Neural progenitor cell (in vitro differentiated cells): ENCODE measurements around the gene ACACA. TPM values are rescaled to one million over a fixed set of nuclear protein-coding genes. Genes with fewer than 3 reads are reported as not detected.
A peak's percentile ranks its signal among the peaks of the same experiment; 100 is the strongest.
"Not testable (repeated sequence)": the region's sequence is repeated elsewhere in the genome, so short reads cannot be mapped to it uniquely, and the experiment has no call there.

Experiments
- DNase-seq: peaks from one replicate; pipeline ENCODE4 v3.0.0-alpha.2; 2016; ENCODE audit warnings: low spot score
- H2AFZ ChIP-seq: fragments of 200-600 bp; sonication (generic); replicated peaks from 2 replicates; pipeline ENCODE4 v1.6.1; 2016; ENCODE audit warnings: antibody characterized with exemption
- H3F3A ChIP-seq: fragments of 200-600 bp; sonication (generic); 2 replicates; pipeline ENCODE4 v1.6.1; 2016; ENCODE audit warnings: antibody characterized with exemption, low read depth
- H3K27ac ChIP-seq: fragments of 200-600 bp; sonication (generic); 2 replicates; pipeline ENCODE4 v1.5.1; 2016; ENCODE audit warnings: mild to moderate bottlenecking
- H3K27me3 ChIP-seq: fragments of 200-600 bp; sonication (generic); 2 replicates; pipeline ENCODE4 v1.6.1; 2016; ENCODE audit warnings: mild to moderate bottlenecking, moderate library complexity
- H3K36me3 ChIP-seq: fragments of 200-600 bp; sonication (generic); 2 replicates; pipeline ENCODE4 v1.5.1; 2016
- H3K4me1 ChIP-seq: fragments of 200-600 bp; sonication (generic); 2 replicates; pipeline ENCODE4 v1.6.1; 2016; ENCODE audit warnings: mixed run types
- H3K4me2 ChIP-seq: fragments of 200-600 bp; sonication (generic); 2 replicates; pipeline ENCODE4 v1.6.1; 2016
- H3K4me3 ChIP-seq: fragments of 200-600 bp; sonication (generic); 2 replicates; pipeline ENCODE4 v1.5.1; 2016
- H3K79me2 ChIP-seq: fragments of 200-600 bp; sonication (generic); 2 replicates; pipeline ENCODE4 v1.6.1; 2016; ENCODE audit warnings: low read depth
- H3K9ac ChIP-seq: fragments of 200-600 bp; sonication (generic); 2 replicates; pipeline ENCODE4 v1.6.1; 2016
- H3K9me3 ChIP-seq: fragments of 200-600 bp; sonication (generic); 2 replicates; pipeline ENCODE4 v1.5.1; 2016; ENCODE audit warnings: low read depth
- H4K20me1 ChIP-seq: fragments of 200-600 bp; sonication (generic); 2 replicates; pipeline ENCODE4 v1.6.1; 2016; ENCODE audit warnings: low read depth
- H3K27ac Mint-ChIP-seq: 3 replicates; pipeline ENCODE4 v1.8.0; 2021; ENCODE audit warnings: mixed read lengths
- H3K27me3 Mint-ChIP-seq: 2 replicates; pipeline ENCODE4 v1.8.0; 2022; ENCODE audit warnings: low read depth, mild to moderate bottlenecking, inconsistent platforms, moderate library complexity, mixed read lengths; ENCODE audit not compliant: insufficient read depth
- H3K36me3 Mint-ChIP-seq: 3 replicates; pipeline ENCODE4 v1.8.0; 2021; ENCODE audit warnings: mixed read lengths
- H3K4me1 Mint-ChIP-seq: 3 replicates; pipeline ENCODE4 v1.8.0; 2021; ENCODE audit warnings: mixed read lengths
- H3K4me3 Mint-ChIP-seq: 3 replicates; pipeline ENCODE4 v1.8.0; 2021; ENCODE audit warnings: mild to moderate bottlenecking, moderate library complexity, mixed read lengths
- H3K9me3 Mint-ChIP-seq: 3 replicates; pipeline ENCODE4 v1.8.0; 2020; ENCODE audit warnings: mixed read lengths
- CTCF ChIP-seq: fragments of 200-600 bp; sonication (generic); IDR thresholded peaks from 2 replicates; pipeline ENCODE4 v1.5.1; 2017; ENCODE audit warnings: antibody characterized with exemption, mild to moderate bottlenecking
- EZH2 ChIP-seq: fragments of 200-600 bp; sonication (generic); IDR thresholded peaks from 2 replicates; pipeline ENCODE4 v1.6.1; 2017; ENCODE audit warnings: antibody characterized with exemption, mild to moderate bottlenecking, moderate library complexity
- EZH2phosphoT487 ChIP-seq: fragments of 200-600 bp; sonication (generic); IDR thresholded peaks from 2 replicates; pipeline ENCODE4 v1.6.1; 2017; ENCODE audit warnings: antibody characterized with exemption
- total RNA-seq: library from RNA; depleted of rRNA; stranded (reverse); fragments of >200 nt; gene quantifications from 2 replicates; pipeline ENCODE4 v1.2.3, GENCODE V29; 2015; ENCODE audit warnings: low replicate concordance

ACACA gene
- total RNA-seq, 1 donor from 2014 or later, result 88.6 TPM

GRCh38 chr17:37446027-37446426 lies 39.4 kb upstream of the ACACA start:
- peaks cover 31% of the 10 kb centered on the region for H3K4me1 ChIP-seq
- Mint-ChIP-seq H3K9me3 (no peaks in the 10 kb centered on the region), H3K4me3 (no peak overlapping the region), H3K36me3 (peaks cover 9% of the 10 kb centered on the region), H3K4me1 (peaks cover 32% of the 10 kb centered on the region), H3K27me3 (no peaks in the 10 kb centered on the region), H3K27ac (peak overlapping the region; percentile 80)
- no peak overlapping the region for H2AFZ ChIP-seq
- peak overlapping the region; percentile 57 for H3K27ac ChIP-seq
- peaks cover 42% of the 10 kb centered on the region for H3F3A ChIP-seq
- peak overlapping the region; percentile 24 for H3K4me2 ChIP-seq
- no peaks in the 10 kb centered on the region for H3K79me2 ChIP-seq
- DNase-seq, result peak; percentile 86
- H3K9me3 ChIP-seq, result no peaks in the 10 kb centered on the region
- peaks cover 10% of the 10 kb centered on the region for H4K20me1 ChIP-seq
- no peaks in the 10 kb centered on the region for H3K36me3 ChIP-seq
- no peaks in the 10 kb centered on the region for H3K27me3 ChIP-seq
- no peak overlapping the region for H3K9ac ChIP-seq
- no peak overlapping the region for H3K4me3 ChIP-seq
- no peak for TF ChIP-seq EZH2phosphoT487
- no peak for TF ChIP-seq EZH2
- no peak for TF ChIP-seq CTCF

DNA sequence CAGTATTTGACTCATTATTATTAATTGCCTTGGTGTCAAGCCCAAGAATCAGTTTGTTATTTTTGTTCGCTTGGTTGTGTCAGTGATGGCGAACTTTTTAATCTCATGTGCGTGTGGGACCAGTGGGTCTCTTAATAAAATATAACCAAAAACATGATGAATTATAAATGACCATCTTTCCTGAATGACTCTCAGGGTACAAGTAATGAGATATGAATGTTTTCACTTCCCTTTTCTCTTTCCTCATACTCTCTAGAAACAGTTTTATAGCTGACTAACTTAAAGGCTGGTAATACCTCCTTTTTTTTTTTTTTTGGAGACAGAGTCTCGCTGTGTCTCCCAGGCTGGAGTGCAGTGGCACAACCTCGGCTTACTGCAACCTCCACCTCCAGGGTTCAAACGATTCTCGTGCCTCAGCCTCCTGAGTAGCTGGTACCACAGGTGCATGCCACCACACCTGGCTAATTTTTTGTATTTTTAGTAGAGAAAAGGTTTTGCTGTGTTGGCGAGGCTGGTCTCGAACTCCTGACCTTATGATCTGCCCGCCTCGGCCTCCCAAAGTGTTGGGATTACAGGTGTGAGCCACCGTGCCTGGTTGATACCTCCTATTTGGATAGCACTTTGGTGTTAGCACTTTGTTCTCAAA lies 34.9 kb upstream of the ACACA start:
- not testable (repeated sequence) for H3K36me3 ChIP-seq

DNA sequence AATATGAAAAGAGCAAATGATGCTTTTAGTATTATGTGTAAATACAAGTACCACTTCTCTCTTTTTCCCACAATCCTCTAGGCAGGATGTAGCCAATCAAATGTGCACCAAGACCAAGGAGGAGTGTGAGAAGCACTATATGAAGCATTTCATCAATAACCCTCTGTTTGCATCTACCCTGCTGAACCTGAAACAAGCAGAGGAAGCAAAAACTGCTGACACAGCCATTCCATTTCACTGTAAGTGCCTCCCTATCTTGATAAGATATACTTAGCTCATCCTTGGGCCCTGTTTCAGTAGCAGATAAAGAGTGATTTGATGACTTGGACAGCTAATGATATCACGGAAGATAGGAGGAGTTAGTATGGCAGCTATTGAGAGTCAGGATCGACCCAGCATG lies 33.8 kb upstream of the ACACA start:
- no peaks in the 10 kb centered on the region for H3K36me3 ChIP-seq
- H3K27ac ChIP-seq, result no peak overlapping the region
- H3K4me2 ChIP-seq, result no peak overlapping the region
- Mint-ChIP-seq H3K36me3 (peaks cover 17% of the 10 kb centered on the region), H3K4me1 (no peaks in the 10 kb centered on the region), H3K9me3 (no peaks in the 10 kb centered on the region), H3K27me3 (no peaks in the 10 kb centered on the region), H3K4me3 (no peak overlapping the region), H3K27ac (no peak overlapping the region)
- no peak overlapping the region for H2AFZ ChIP-seq
- no peak overlapping the region for H3K9ac ChIP-seq
- no peaks in the 10 kb centered on the region for H3K27me3 ChIP-seq
- H3F3A ChIP-seq, result peaks cover 19% of the 10 kb centered on the region
- no peak for DNase-seq
- peaks cover 4% of the 10 kb centered on the region for H3K4me1 ChIP-seq
- no peak overlapping the region for H3K4me3 ChIP-seq
- no peaks in the 10 kb centered on the region for H3K9me3 ChIP-seq
- H3K79me2 ChIP-seq, result no peaks in the 10 kb centered on the region
- no peaks in the 10 kb centered on the region for H4K20me1 ChIP-seq
- TF ChIP-seq CTCF (no peak), EZH2 (no peak), EZH2phosphoT487 (no peak)

More for the DNA sequence above, 34.9 kb upstream of the ACACA start:
- not testable (repeated sequence) for H3K4me3 ChIP-seq, H3K9ac ChIP-seq, H3K4me1 Mint-ChIP-seq, H3K4me3 Mint-ChIP-seq, H3K79me2 ChIP-seq, H2AFZ ChIP-seq, H3K4me2 ChIP-seq, H3K27me3 ChIP-seq, H3K27ac Mint-ChIP-seq, H3K9me3 Mint-ChIP-seq, H4K20me1 ChIP-seq, H3K27me3 Mint-ChIP-seq, H3K9me3 ChIP-seq, H3K27ac ChIP-seq, DNase-seq
- H3F3A ChIP-seq, result peaks cover 30% of the 10 kb centered on the region
- H3K36me3 Mint-ChIP-seq, result peaks cover 18% of the 10 kb centered on the region
- peaks cover 15% of the 10 kb centered on the region for H3K4me1 ChIP-seq

- Histone ChIP-seq H4K20me1 (no peaks in the 10 kb centered on the region), H3K27me3 (no peaks in the 10 kb centered on the region), H3K36me3 (no peaks in the 10 kb centered on the region), H3K27ac (no peak overlapping the region), H3K9me3 (no peaks in the 10 kb centered on the region), H3K4me3 (no peak overlapping the region), H3K79me2 (no peaks in the 10 kb centered on the region), H3K4me1 (no peaks in the 10 kb centered on the region), H3F3A (no peaks in the 10 kb centered on the region), H3K9ac (no peak overlapping the region), H2AFZ (no peak overlapping the region), H3K4me2 (no peak overlapping the region)
- no peak for TF ChIP-seq EZH2phosphoT487
- no peak for TF ChIP-seq EZH2
- TF ChIP-seq CTCF, result peak; percentile 48
- no peak for DNase-seq
- Mint-ChIP-seq H3K4me3 (no peak overlapping the region), H3K9me3 (no peaks in the 10 kb centered on the region), H3K36me3 (peaks cover 21% of the 10 kb centered on the region), H3K4me1 (no peaks in the 10 kb centered on the region), H3K27me3 (peaks cover 2% of the 10 kb centered on the region), H3K27ac (no peak overlapping the region)
Observed at GRCh38 chr17:37438141-37438540, 31.5 kb upstream of the ACACA start.
